Osteoblast (primary cell): ENCODE data around the gene CELF5. TPM values are rescaled to one million over a fixed set of nuclear protein-coding genes. Genes with fewer than 3 reads are reported as not detected.

Experiments
- DNase-seq: peaks from one replicate; pipeline ENCODE4 v3.0.0; 2011; ENCODE audit warnings: low spot score, mixed read lengths; ENCODE audit not compliant: insufficient read length; ENCODE audit errors: missing footprints
- H2AFZ ChIP-seq: 2 replicates; pipeline ENCODE4 v1.6.0; 2011; ENCODE audit warnings: mild to moderate bottlenecking, low read length
- H3K27ac ChIP-seq: 2 replicates; pipeline ENCODE4 v1.5.1; 2011; ENCODE audit warnings: mild to moderate bottlenecking, low read depth, low read length, moderate library complexity
- H3K27me3 ChIP-seq: 2 replicates; pipeline ENCODE4 v1.6.0; 2012; ENCODE audit warnings: mild to moderate bottlenecking, control low read depth, inconsistent platforms, low read length, moderate library complexity; ENCODE audit not compliant: insufficient read depth
- H3K36me3 ChIP-seq: 2 replicates; pipeline ENCODE4 v1.5.1; 2011; ENCODE audit warnings: mild to moderate bottlenecking, low read length, control low read depth, moderate library complexity; ENCODE audit not compliant: insufficient read depth
- H3K4me1 ChIP-seq: 2 replicates; pipeline ENCODE4 v1.5.1; 2011; ENCODE audit warnings: mild to moderate bottlenecking, low read length, control low read depth, moderate library complexity; ENCODE audit not compliant: insufficient read depth
- H3K4me2 ChIP-seq: 2 replicates; pipeline ENCODE4 v1.6.0; 2011; ENCODE audit warnings: mild to moderate bottlenecking, low read length; ENCODE audit not compliant: insufficient read depth
- H3K4me3 ChIP-seq: fragments of 200-600 bp; sonication (generic); 3 replicates; pipeline ENCODE4 v1.5.1; 2012; ENCODE audit warnings: mild to moderate bottlenecking, low read length, inconsistent platforms; ENCODE audit not compliant: insufficient read depth
- H3K79me2 ChIP-seq: 2 replicates; pipeline ENCODE4 v1.6.0; 2012; ENCODE audit warnings: mild to moderate bottlenecking, low read length, control low read depth, inconsistent platforms; ENCODE audit not compliant: insufficient read depth
- H3K9me3 ChIP-seq: 2 replicates; pipeline ENCODE4 v1.5.1; 2011; ENCODE audit warnings: low read depth, low read length, control low read depth
- H4K20me1 ChIP-seq: 2 replicates; pipeline ENCODE4 v1.6.0; 2012; ENCODE audit warnings: mild to moderate bottlenecking, low read length, control low read depth; ENCODE audit not compliant: insufficient read depth
- total RNA-seq: library from RNA; depleted of rRNA; stranded (reverse); fragments of >200 nt; gene quantifications from 2 replicates; pipeline ENCODE4 v1.2.3, GENCODE V29; 2012
- TF ChIP-seq, protein P1 (sequence below): IDR thresholded peaks from 2 replicates; pipeline ENCODE4 v1.5.1; 2011; ENCODE audit warnings: mild to moderate bottlenecking, low read depth, low read length, moderate library complexity; ENCODE audit errors: extremely low read depth

Gene CELF5
- total RNA-seq, 1 donor = not detected

DNA sequence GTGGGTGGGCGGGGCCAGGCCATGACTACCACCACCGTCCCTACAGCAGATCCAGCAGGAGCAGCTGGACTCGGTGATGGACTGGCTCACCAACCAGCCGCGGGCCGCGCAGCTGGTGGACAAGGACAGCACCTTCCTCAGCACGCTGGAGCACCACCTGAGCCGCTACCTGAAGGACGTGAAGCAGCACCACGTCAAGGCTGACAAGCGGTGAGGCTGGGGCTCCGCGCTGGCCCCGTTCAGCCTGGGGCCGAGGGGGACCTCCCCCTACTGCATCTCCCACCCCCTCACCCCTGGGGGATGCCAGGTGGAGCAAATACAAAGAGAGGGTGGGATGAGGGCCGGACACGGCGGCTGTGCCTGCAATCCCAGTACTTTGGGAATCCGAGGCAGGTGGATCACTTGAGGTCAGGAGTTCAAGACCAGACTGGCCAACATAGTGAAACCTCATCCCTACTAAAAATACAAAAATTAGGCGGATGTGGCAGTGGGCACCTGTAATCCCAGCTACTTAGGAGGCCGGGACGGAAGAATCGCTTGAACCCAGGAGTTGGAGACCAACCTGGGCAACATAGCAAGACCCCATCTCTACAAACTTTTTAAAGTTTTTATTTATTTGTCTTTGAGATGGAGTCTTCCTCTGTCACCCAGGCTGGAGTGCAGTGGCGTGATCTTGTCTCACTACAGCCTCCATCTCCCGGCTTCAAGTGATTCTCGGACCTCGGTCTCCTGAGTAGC, 18.1 kb upstream of the CELF5 start:
- TF ChIP-seq, protein P1, sequence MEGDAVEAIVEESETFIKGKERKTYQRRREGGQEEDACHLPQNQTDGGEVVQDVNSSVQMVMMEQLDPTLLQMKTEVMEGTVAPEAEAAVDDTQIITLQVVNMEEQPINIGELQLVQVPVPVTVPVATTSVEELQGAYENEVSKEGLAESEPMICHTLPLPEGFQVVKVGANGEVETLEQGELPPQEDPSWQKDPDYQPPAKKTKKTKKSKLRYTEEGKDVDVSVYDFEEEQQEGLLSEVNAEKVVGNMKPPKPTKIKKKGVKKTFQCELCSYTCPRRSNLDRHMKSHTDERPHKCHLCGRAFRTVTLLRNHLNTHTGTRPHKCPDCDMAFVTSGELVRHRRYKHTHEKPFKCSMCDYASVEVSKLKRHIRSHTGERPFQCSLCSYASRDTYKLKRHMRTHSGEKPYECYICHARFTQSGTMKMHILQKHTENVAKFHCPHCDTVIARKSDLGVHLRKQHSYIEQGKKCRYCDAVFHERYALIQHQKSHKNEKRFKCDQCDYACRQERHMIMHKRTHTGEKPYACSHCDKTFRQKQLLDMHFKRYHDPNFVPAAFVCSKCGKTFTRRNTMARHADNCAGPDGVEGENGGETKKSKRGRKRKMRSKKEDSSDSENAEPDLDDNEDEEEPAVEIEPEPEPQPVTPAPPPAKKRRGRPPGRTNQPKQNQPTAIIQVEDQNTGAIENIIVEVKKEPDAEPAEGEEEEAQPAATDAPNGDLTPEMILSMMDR = no peak
- H3K4me2 ChIP-seq = no peak overlapping the region
- no peaks in the 10 kb centered on the region for H3K79me2 ChIP-seq
- no peaks in the 10 kb centered on the region for H3K9me3 ChIP-seq
- H3K4me3 ChIP-seq = no peak overlapping the region
- H4K20me1 ChIP-seq = peaks cover 5% of the 10 kb centered on the region
- no peak overlapping the region for H2AFZ ChIP-seq
- DNase-seq = no peak
- no peaks in the 10 kb centered on the region for H3K4me1 ChIP-seq
- no peak overlapping the region for H3K27ac ChIP-seq
- H3K36me3 ChIP-seq = peaks cover 15% of the 10 kb centered on the region
- H3K27me3 ChIP-seq = no peaks in the 10 kb centered on the region

GRCh38 chr19:3207461-3208242, 16.8 kb upstream of the CELF5 start:
- Histone ChIP-seq H3K36me3 (peaks cover 15% of the 10 kb centered on the region), H3K4me1 (no peaks in the 10 kb centered on the region), H3K27me3 (no peaks in the 10 kb centered on the region), H2AFZ (no peak overlapping the region), H3K9me3 (no peaks in the 10 kb centered on the region), H3K27ac (no peak overlapping the region), H3K79me2 (no peaks in the 10 kb centered on the region), H4K20me1 (peaks cover 5% of the 10 kb centered on the region), H3K4me3 (no peak overlapping the region), H3K4me2 (no peak overlapping the region)
- DNase-seq = no peak
- TF ChIP-seq, protein P1 = no peak

DNA sequence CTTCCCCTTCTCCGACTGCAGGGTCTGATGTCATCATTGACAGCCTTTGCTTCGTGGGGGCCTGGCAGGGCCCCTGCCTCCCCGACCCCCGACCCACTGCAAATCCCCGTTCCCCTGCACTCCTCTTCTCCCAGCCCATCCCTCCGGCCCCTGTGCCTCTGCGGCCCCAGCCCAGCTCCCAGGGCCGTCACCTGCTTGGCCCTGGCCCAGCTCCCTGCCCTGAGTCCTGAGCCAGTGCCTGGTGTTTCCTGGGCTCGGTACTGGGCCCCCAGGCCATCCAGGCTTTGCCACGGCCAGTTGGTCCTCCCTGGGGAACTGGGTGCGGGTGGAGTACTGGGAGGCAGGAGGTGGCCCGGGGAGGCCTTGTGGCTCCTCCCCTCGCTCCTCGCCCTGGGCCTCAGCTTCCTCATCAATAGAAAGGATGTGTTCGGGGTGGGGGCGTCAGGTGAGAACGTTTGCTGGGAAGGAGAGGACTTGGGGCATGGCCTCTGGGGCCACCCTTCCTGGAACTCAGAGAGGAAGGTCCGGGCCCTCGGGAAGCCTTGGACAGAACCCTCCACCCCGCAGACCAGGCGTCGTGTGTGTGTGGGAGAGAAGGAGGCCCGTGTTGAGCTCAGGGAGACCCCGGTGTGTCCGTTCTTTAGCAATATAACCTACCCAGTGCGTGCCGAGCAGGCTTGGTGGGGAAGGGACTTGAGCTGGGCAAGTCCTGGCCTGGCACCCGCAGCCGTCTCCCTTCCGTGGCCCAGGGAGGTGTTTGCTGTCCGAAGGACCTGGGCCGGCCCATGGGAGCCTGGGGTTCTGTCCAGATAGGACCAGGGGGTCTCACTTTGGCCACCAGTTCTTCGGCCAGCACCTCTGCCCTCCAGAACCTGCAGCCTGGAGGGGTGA, 15.9 kb upstream of the CELF5 start:
- no peaks in the 10 kb centered on the region for H3K9me3 ChIP-seq
- no peaks in the 10 kb centered on the region for H3K79me2 ChIP-seq
- TF ChIP-seq, protein P1 = no peak
- H4K20me1 ChIP-seq = peaks cover 5% of the 10 kb centered on the region
- no peak overlapping the region for H3K4me2 ChIP-seq
- DNase-seq = no peak
- peaks cover 15% of the 10 kb centered on the region for H3K36me3 ChIP-seq
- no peak overlapping the region for H3K4me3 ChIP-seq
- no peak overlapping the region for H2AFZ ChIP-seq
- no peaks in the 10 kb centered on the region for H3K4me1 ChIP-seq
- H3K27me3 ChIP-seq = no peaks in the 10 kb centered on the region
- no peak overlapping the region for H3K27ac ChIP-seq
